Measurements from ENCODE around the gene TSHZ1.
A peak's percentile ranks its signal among the peaks of the same experiment; 100 is the strongest.

TSHZ1 gene

DNA sequence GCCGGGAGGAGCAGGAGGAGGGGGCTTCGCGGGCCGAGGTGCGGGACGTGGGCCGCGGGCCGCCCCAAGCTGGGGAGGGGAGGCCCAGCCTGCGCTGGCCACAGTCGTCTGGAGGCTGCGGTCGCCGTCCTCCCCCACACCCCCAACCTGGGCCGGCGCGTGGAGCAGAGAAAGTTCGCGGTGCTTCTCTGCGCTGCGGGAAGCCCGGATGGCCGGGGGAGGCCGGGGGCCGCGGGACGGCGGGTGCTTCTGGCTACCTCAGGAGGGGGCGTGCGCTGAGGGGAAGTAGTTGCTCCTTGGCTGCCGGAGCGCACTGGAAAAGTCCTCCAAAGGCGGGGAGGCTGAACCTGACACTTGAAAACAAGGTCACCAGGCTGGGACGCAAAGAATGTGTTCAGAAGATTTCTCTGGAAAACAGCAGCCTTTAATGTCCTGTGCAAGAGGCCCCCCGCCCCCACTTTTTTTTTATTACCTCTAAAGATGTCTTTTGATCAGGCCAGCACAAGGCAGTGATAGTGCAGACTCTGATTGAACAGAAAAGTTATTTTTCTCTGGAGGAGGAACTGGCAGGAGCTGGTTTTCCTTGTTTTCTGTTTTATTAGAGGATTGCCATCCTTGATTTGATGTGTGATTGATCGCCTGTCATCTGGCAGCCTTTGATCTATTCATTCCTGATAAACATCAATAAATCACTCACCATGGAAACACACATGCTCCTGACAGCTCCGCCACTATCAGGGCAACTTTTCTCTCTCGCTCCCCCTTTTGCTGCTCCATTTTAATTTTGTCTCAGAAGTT, 1.6 kb downstream of the TSHZ1 start:
- Histone ChIP-seq H3K4me1 (ENCODE audit: control insufficient read depth, insufficient read depth, low read length) (peaks cover 36% of the 10 kb centered on the region), H3K9me3 (ENCODE audit: control insufficient read depth, low read length) (no peaks in the 10 kb centered on the region), H3K4me3 (ENCODE audit: low read length) (no peak overlapping the region), H3K27me3 (ENCODE audit: control insufficient read depth, insufficient read depth, low read length) (no peaks in the 10 kb centered on the region), H3K36me3 (ENCODE audit: control insufficient read depth, insufficient read depth, low read length) (no peaks in the 10 kb centered on the region), H3K9ac (ENCODE audit: low read length) (peak overlapping the region; percentile 54)

DNA sequence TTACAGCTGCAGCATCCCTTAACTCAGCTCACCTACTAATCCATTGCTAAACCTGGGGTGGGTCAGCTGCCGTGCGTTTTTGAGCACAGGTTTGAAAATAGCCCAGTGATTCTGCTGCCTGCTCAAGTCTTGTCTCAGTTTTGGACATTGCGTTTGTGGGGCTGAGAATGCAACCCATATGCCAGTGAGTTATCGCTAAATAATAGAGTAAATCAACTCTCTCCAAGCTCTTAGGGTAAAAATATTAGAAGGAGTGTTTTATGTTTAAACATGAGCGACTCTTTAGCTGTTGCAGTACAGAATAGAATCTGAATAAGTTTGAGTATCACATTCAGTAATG, 2.1 kb downstream of the TSHZ1 start:
- no peaks in the 10 kb centered on the region for H3K36me3 ChIP-seq (ENCODE audit: control insufficient read depth, insufficient read depth, low read length)
- H3K9me3 ChIP-seq (ENCODE audit: control insufficient read depth, low read length) = no peaks in the 10 kb centered on the region
- H3K9ac ChIP-seq (ENCODE audit: low read length) = peak overlapping the region; percentile 13
- H3K4me3 ChIP-seq (ENCODE audit: low read length) = no peak overlapping the region
- H3K4me1 ChIP-seq (ENCODE audit: control insufficient read depth, insufficient read depth, low read length) = peaks cover 32% of the 10 kb centered on the region
- H3K27me3 ChIP-seq (ENCODE audit: control insufficient read depth, insufficient read depth, low read length) = no peaks in the 10 kb centered on the region

DNA sequence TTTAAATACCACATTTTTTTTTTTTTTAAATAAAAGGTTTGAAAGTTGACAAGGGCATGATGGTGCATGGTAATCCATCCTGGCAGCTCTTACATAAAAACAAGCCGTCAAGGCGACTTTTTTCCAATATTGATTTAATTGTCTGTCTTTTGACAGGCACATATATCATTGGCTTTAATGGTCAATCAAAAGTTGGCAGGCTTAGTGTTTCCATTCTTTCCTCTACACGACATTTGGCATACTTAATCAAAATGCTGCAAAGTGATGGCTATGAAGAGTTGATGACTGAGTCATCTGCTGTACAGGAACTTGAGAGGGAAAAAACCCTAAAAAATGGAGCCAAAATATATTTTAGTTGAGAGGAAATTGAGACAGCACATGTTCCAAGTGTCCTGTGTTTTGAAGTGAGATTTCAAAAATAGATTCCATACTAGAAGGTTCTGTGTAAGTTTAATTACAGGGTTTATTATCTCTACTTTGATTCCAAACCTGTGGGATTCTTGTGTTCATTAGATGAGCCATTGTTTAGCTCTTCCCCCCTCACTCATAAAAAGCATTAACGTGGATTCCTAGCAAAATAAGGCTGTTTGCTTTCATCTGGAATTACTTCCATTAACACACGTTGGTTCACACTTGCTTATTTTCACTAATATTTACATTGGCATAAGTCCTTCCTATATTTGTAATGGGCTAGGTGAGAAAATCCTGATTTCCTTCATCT, 3.2 kb downstream of the TSHZ1 start:
- Histone ChIP-seq H3K9ac (ENCODE audit: low read length) (no peak overlapping the region), H3K4me1 (ENCODE audit: control insufficient read depth, insufficient read depth, low read length) (peaks cover 40% of the 10 kb centered on the region), H3K4me3 (ENCODE audit: low read length) (no peak overlapping the region), H3K36me3 (ENCODE audit: control insufficient read depth, insufficient read depth, low read length) (no peaks in the 10 kb centered on the region), H3K27me3 (ENCODE audit: control insufficient read depth, insufficient read depth, low read length) (no peaks in the 10 kb centered on the region), H3K9me3 (ENCODE audit: control insufficient read depth, low read length) (no peaks in the 10 kb centered on the region)

DNA sequence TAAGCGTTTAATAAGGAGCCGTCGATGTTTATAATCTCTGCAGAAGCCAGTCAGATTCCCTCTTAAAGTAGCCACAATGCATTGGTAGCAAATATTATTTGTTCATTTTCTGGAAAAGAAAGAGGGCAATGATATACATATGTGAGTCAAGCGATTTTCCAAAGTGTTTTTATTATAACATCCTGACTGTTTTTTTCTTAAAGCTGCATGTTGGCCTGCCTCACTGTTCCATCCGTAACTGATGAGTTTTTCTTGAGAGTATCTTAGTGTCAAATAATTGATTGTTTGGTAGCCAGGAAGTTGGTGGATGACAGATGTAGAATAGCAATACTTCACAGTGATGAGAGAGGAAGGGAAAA, 3.7 kb downstream of the TSHZ1 start:
- H3K36me3 ChIP-seq (ENCODE audit: control insufficient read depth, insufficient read depth, low read length) = no peaks in the 10 kb centered on the region
- H3K4me3 ChIP-seq (ENCODE audit: low read length) = no peak overlapping the region
- H3K9me3 ChIP-seq (ENCODE audit: control insufficient read depth, low read length) = no peaks in the 10 kb centered on the region
- H3K9ac ChIP-seq (ENCODE audit: low read length) = no peak overlapping the region
- H3K27me3 ChIP-seq (ENCODE audit: control insufficient read depth, insufficient read depth, low read length) = no peaks in the 10 kb centered on the region
- peaks cover 40% of the 10 kb centered on the region for H3K4me1 ChIP-seq (ENCODE audit: control insufficient read depth, insufficient read depth, low read length)

DNA sequence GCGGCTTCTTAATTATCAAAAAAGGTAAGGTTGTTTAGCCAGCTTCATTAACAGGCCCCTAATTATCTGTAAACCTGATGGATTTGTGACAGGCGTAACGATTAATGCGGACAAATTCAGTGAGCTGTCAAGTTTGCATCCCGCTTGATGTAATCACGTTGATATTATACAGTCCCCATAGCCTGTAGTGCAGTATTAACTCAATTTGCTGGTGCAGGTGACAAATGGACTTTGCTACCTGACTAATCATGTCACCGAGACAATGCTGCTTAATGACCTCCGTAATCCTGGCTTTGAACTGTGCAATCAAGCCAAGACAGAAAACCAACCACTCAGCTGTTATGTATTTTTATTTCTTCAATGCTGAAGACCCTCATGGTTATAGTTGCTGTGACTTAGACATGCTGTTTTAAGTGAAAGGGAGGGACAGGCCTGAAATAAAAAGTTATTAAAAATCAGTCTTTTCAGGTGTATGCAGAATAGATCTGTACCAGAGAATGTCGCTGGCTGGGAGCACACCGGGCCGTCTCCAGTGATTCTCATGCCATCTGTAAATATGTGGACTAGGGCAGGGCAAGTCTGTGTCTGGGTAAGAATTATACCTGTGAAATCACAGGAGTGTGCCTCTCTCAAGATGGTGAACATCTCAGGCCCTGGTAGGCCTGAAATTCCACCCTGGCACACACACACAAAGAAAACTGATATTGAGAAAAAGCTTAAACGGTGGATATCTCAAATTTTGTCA, 4.3 kb downstream of the TSHZ1 start:
- Histone ChIP-seq H3K27me3 (ENCODE audit: control insufficient read depth, insufficient read depth, low read length) (no peaks in the 10 kb centered on the region), H3K36me3 (ENCODE audit: control insufficient read depth, insufficient read depth, low read length) (no peaks in the 10 kb centered on the region), H3K4me1 (ENCODE audit: control insufficient read depth, insufficient read depth, low read length) (peaks cover 40% of the 10 kb centered on the region)

DNA sequence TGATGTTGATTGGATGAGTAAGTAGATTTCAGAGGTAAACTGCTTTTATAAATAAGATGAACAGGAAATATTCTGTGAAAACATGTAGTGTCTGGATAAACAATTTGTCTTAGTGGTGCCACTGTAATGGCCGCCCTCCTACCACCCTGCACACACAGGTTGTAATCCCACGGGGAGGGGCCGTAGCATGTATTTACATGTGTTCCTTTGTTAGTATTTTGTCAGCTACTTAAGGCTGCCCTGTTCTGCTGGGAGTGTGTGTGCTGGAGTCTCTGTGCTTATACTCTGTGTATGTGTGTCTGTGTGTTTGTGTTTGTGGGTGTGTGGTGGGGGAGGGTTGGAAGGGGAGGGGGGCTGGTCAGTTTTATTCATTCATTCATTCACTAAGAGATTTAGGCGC, 5.1 kb downstream of the TSHZ1 start:
- no peak overlapping the region for H3K9ac ChIP-seq (ENCODE audit: low read length)
- H3K4me3 ChIP-seq (ENCODE audit: low read length) = no peak overlapping the region
- H3K27me3 ChIP-seq (ENCODE audit: control insufficient read depth, insufficient read depth, low read length) = no peaks in the 10 kb centered on the region
- H3K36me3 ChIP-seq (ENCODE audit: control insufficient read depth, insufficient read depth, low read length) = no peaks in the 10 kb centered on the region
- no peaks in the 10 kb centered on the region for H3K9me3 ChIP-seq (ENCODE audit: control insufficient read depth, low read length)
- peaks cover 40% of the 10 kb centered on the region for H3K4me1 ChIP-seq (ENCODE audit: control insufficient read depth, insufficient read depth, low read length)

More for the DNA sequence above, 4.3 kb downstream of the TSHZ1 start:
- no peaks in the 10 kb centered on the region for H3K9me3 ChIP-seq (ENCODE audit: control insufficient read depth, low read length)
- H3K9ac ChIP-seq (ENCODE audit: low read length) = no peak overlapping the region
- no peak overlapping the region for H3K4me3 ChIP-seq (ENCODE audit: low read length)

DNA sequence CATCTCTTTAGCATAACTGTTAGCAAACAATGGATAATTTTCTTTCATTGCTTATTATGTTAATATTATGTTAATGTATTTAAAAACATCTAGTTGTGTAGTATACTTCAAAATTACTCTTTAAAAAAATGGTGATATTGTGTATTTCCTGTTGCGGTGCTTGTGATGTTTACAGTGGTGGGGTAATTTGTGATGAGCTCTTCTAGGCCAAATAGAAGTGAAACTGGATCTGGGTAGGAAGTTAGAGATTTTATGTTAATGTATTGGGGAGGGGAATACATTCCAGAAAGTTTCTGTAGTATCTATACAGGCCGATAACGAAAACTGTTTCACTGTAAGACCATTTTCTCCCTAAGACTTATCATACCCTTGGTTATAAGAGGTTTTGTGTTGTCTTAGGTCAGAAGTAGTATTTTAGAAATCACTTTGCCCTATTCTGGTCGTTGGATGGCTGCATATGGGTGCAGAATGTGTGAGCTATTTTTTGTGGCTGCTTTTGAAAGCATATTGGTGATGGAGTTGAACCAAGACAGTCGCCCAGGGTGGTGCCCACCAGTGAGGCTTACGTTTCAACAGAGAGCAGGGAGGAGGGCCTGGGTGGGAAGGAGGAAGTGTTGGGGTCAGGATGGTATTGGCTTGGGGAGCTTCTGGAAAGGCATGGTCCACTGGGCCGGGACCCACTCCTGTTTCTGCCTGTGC, 5.8 kb downstream of the TSHZ1 start:
- Histone ChIP-seq H3K27me3 (ENCODE audit: control insufficient read depth, insufficient read depth, low read length) (no peaks in the 10 kb centered on the region), H3K4me3 (ENCODE audit: low read length) (no peak overlapping the region), H3K4me1 (ENCODE audit: control insufficient read depth, insufficient read depth, low read length) (peaks cover 40% of the 10 kb centered on the region), H3K9ac (ENCODE audit: low read length) (no peak overlapping the region), H3K9me3 (ENCODE audit: control insufficient read depth, low read length) (no peaks in the 10 kb centered on the region), H3K36me3 (ENCODE audit: control insufficient read depth, insufficient read depth, low read length) (no peaks in the 10 kb centered on the region)

DNA sequence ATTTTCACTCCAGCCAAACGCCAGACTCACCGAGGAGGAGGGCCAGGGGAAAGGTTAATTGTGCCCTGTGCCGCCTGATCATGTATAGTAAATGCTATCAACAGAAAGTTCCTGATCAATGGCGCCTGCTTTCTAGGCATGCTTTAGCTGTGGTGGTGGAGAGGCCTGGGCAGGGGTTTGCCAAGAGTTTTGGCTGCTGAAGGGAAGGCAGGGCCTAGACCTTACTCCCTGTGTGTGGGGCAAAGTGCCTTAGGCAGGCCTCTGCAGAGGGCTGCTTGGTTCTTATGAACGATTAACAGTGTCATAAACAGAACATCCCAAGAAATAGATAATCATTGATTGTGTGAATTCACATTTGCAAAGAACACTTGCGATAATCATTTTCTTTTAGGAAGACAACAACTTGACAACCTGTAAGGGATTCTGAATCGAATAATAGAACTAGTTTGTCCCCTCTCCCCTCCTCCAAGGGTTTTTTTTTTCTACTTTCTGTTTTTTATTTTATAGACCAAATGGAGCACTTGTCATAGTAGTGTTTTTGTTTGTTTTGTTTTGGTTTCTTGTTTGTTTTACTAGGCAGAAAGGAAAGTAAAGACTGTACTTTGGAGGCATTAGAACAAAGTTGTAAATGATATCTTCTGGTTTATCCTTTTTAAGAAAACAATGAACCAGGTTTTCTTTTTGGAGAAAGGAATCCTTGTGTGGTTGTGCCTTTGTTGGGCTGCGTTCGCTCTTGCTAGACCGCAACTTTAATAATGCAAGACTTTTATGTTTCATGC, 6.5 kb downstream of the TSHZ1 start:
- Histone ChIP-seq H3K9ac (ENCODE audit: low read length) (no peak overlapping the region), H3K4me1 (ENCODE audit: control insufficient read depth, insufficient read depth, low read length) (peaks cover 40% of the 10 kb centered on the region), H3K4me3 (ENCODE audit: low read length) (no peak overlapping the region), H3K9me3 (ENCODE audit: control insufficient read depth, low read length) (no peaks in the 10 kb centered on the region), H3K27me3 (ENCODE audit: control insufficient read depth, insufficient read depth, low read length) (no peaks in the 10 kb centered on the region), H3K36me3 (ENCODE audit: control insufficient read depth, insufficient read depth, low read length) (no peaks in the 10 kb centered on the region)

DNA sequence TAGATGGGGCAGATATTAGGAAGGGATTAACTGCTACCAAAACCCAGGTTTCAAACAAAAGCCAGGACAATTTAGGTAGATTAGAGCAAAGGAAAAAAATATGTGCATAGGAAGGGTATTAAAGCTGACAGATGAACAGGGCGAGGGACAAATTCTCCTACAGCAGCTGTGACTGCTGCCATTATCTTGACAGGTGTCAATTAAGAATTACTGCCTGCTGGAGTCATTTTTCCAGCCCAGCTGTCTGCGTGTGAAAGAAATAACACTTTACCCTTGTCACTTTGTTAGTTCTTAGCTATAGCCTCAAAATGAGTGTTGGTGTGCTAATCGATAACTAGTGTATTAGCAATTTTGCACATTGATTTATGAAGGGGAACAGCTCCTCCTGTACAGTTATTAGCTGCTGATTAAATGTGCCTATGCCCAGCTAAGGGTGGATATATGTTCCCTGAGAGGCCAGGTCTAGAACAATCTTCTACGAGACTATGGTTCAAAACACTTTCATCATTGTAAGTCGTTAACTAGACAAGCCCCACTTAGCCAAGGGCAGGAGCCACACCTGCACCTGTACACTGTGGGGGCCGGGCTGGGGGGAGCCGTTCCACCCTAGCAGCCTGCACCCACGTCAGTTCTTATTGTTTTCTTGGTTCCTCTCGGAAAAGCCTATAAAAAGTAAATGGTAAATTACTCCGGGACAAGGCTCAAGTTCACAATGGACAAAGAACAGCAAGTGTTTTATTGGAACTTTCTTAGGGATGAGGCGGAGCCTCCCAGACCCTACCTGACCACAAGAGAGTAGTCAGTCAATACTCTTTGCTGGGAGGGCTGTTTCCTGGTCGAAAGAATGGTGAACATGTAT, 7.7 kb downstream of the TSHZ1 start:
- Histone ChIP-seq H3K27me3 (ENCODE audit: control insufficient read depth, insufficient read depth, low read length) (no peaks in the 10 kb centered on the region), H3K4me3 (ENCODE audit: low read length) (no peak overlapping the region), H3K36me3 (ENCODE audit: control insufficient read depth, insufficient read depth, low read length) (no peaks in the 10 kb centered on the region), H3K9me3 (ENCODE audit: control insufficient read depth, low read length) (no peaks in the 10 kb centered on the region), H3K9ac (ENCODE audit: low read length) (no peak overlapping the region), H3K4me1 (ENCODE audit: control insufficient read depth, insufficient read depth, low read length) (peaks cover 33% of the 10 kb centered on the region)

DNA sequence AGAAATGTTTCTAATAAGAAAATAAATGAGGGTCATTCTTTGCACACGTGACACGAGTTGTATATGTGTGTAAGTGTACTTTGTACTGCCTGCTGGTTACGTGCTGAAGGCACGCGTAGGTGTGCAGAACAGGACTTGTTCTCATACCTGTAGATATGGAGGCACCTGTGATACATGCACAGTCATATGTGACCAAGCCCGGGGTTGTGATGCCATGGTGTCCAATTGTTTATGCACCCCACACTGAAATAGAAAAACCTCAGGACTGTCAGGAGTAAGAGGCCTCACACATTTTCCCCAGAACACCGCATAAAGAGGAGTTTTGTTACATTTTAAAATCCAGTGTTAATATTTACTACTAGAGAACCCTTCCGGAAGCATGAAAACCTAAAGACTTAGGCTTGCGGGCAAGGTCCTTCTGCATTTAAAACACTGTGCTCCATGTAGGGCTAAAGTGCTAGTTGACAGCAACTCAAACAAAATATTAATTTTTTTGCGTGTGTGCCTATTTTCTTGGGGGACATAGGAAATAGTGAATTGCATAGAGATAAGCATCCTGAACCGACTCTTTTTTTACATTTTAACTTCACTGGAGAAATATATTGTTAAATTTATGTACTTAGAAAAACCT, 9.3 kb downstream of the TSHZ1 start:
- Histone ChIP-seq H3K27me3 (ENCODE audit: control insufficient read depth, insufficient read depth, low read length) (no peaks in the 10 kb centered on the region), H3K9ac (ENCODE audit: low read length) (no peak overlapping the region), H3K9me3 (ENCODE audit: control insufficient read depth, low read length) (no peaks in the 10 kb centered on the region), H3K4me1 (ENCODE audit: control insufficient read depth, insufficient read depth, low read length) (peaks cover 23% of the 10 kb centered on the region), H3K36me3 (ENCODE audit: control insufficient read depth, insufficient read depth, low read length) (no peaks in the 10 kb centered on the region), H3K4me3 (ENCODE audit: low read length) (no peak overlapping the region)
